ENCODE measurements around the gene ZNF668. TPM values are rescaled to one million over a fixed set of nuclear protein-coding genes. Genes with fewer than 3 reads are reported as not detected.
A peak's percentile ranks its signal among the peaks of the same experiment; 100 is the strongest.

ZNF668 gene
- total and polyA plus RNA-seq, 2 experiments from 2014 or later, result 8.1 to 13.0 TPM

DNA sequence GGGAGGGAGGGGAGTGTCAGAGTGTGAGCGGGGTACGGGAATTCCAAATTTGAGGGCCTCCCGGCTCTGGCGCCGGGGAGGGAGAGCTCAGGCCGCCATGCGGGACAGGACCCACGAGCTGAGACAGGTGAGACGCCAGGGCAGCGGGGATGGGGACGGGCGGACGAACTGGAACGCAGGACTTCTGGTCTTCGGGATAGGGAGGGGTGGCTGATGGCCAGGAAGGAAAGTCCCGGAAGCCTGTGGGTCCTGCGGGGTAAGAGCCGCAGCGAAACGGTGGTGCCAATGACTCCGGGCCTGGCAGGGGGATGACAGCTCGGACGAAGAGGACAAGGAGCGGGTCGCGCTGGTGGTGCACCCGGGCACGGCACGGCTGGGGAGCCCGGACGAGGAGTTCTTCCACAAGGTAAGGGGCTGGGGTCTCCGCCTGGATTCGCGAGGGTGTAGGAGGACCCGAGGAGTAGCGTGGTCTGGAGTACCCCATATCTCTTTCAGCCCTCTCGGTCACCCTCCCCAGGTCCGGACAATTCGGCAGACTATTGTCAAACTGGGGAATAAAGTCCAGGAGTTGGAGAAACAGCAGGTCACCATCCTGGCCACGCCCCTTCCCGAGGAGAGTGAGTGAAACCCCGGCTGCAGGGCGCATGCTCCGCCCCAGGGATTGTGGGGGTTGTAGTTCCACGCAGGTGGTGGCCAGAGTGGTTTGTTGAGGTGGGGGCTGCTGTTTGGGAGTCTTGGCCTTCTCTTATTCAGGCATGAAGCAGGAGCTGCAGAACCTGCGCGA, 40.1 kb downstream of the ZNF668 start:
- Histone ChIP-seq H3K27ac (peak overlapping the region; percentile 85), H2AFZ (peak overlapping the region; percentile 43), H3K9me3 (ENCODE audit: low read depth) (no peaks in the 10 kb centered on the region), H3K4me2 (peak overlapping the region; percentile 79), H3K36me3 (replicated peaks; ENCODE audit: insufficient read depth, low read depth) (no peaks in the 10 kb centered on the region), H3K4me1 (ENCODE audit: insufficient read depth) (no peaks in the 10 kb centered on the region), H3K4me3 (peak overlapping the region; percentile 82), H3K9me2 (replicated peaks; ENCODE audit: insufficient read depth) (no peaks in the 10 kb centered on the region), H3K27me3 (no peaks in the 10 kb centered on the region), H3K79me2 (peaks cover 13% of the 10 kb centered on the region), H4K20me1 (ENCODE audit: insufficient read depth, poor library complexity, severe bottlenecking) (peaks cover 7% of the 10 kb centered on the region)
- TF ChIP-seq CTCF (IDR thresholded peaks at IDR 0.05; ENCODE audit: poor library complexity), result no peak
- TF ChIP-seq EZH2phosphoT487 (IDR thresholded peaks at IDR 0.05; ENCODE audit: low read depth, severe bottlenecking, unreplicated experiment), result no peak
- no peak for TF ChIP-seq EZH2 (IDR thresholded peaks at IDR 0.05; ENCODE audit: borderline replicate concordance)
- 2% methylated on average over 33 of the region's 47 CpGs for WGBS (ENCODE audit: low lambda C conversion rate, missing lambda C conversion rate)
- peak; percentile 96 for DNase-seq (ENCODE audit: low spot score)

DNA sequence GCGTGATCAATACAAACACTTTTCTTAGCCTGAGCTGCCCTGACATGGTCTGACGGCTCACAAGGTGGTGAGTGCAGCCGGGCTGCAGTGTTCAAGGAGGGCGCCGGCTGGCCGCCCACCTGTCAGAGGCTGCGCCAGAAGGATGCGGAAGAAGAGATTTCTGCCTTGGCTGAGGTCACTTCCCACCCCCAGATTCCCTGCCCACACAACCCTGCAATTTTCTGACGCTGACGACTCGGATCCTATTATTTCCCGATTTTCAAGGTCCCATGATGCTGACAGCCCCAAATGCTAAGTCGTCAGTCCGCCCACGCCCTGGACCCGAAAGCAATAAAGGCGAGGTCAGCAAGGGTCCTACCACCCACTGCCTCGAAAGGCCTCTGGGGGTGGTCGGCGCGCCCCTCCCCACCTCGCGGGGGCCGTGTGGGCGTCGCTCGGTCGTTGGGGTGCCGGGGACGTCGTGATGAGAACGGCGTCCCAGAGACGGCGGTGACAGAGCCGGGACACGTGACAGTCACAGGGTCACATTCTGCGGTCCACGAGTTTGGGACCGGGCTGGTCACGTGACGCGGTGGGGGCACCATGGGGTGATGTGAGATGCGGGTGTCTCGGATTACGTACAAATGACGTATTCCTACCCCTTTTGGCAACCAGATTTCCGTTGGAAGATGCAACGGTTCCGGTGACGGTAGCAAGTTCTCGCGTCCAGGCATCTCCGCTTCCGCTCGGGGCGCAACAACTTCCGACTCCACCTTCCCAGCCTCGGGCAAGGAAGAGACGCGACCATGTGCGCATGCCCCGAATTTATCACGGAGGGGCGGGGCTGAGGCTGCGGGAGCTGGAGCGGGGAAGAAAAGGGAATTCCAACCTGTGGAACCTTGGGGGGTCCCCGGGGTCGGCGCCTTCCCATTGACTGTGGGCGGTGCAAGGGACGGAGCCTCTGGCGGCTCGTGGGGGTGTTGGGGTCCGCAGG, 41.0 kb downstream of the ZNF668 start, which contains the start of gene STX4:
STX4 (plus strand) TSS at position 823 of the 973 bp plus-strand sequence. CDS start 248 bp downstream, outside the sequence.
- Histone ChIP-seq H3K27me3 (no peaks in the 10 kb centered on the region), H3K9me2 (replicated peaks; ENCODE audit: insufficient read depth) (no peaks in the 10 kb centered on the region), H3K4me1 (ENCODE audit: insufficient read depth) (no peaks in the 10 kb centered on the region), H3K4me2 (peak within 1 kb of the TSS; percentile 83), H2AFZ (peak within 1 kb of the TSS; percentile 70), H3K4me3 (peak within 1 kb of the TSS; percentile 82), H4K20me1 (ENCODE audit: insufficient read depth, poor library complexity, severe bottlenecking) (peaks cover 7% of the 10 kb centered on the region), H3K9me3 (ENCODE audit: low read depth) (no peaks in the 10 kb centered on the region), H3K27ac (peak within 1 kb of the TSS; percentile 97), H3K36me3 (replicated peaks; ENCODE audit: insufficient read depth, low read depth) (no peaks in the 10 kb centered on the region), H3K79me2 (peaks cover 13% of the 10 kb centered on the region)
- DNase-seq (ENCODE audit: low spot score), result peak; percentile 97
- WGBS (ENCODE audit: low lambda C conversion rate, missing lambda C conversion rate), result under 1% methylated on average over 66 of the region's 75 CpGs
- TF ChIP-seq EZH2 (IDR thresholded peaks at IDR 0.05; ENCODE audit: borderline replicate concordance), result no peak
- no peak for TF ChIP-seq CTCF (IDR thresholded peaks at IDR 0.05; ENCODE audit: poor library complexity)
- no peak for TF ChIP-seq EZH2phosphoT487 (IDR thresholded peaks at IDR 0.05; ENCODE audit: low read depth, severe bottlenecking, unreplicated experiment)

DNA sequence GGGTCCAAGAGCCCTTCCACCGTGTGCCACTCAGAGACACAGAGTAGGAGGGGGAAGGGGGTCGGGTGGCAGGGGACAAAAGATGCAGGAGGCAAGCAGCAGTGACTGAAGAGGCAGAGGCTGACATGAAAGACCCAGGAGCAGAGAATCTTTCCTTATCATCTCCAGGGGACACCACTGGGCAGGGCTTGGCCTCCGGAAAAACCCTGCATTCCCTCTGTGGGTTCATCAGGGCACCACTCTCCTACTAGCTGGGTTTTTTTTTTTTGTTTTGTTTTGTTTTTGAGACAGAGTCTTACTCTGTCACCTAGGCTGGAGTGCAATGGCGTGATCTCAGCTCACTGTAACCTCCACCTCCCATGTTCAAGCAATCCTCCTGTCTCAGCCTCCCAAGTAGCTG, 42.8 kb downstream of the ZNF668 start:
- no peaks in the 10 kb centered on the region for H3K36me3 ChIP-seq (replicated peaks; ENCODE audit: insufficient read depth, low read depth)
- H3K4me2 ChIP-seq, result no peak overlapping the region
- H3K4me3 ChIP-seq, result no peak overlapping the region
- H3K27ac ChIP-seq, result no peak overlapping the region
- TF ChIP-seq CTCF (IDR thresholded peaks at IDR 0.05; ENCODE audit: poor library complexity), result no peak
- no peak for TF ChIP-seq EZH2 (IDR thresholded peaks at IDR 0.05; ENCODE audit: borderline replicate concordance)
- TF ChIP-seq EZH2phosphoT487 (IDR thresholded peaks at IDR 0.05; ENCODE audit: low read depth, severe bottlenecking, unreplicated experiment), result no peak
- H2AFZ ChIP-seq, result no peak overlapping the region
- no peaks in the 10 kb centered on the region for H3K9me3 ChIP-seq (ENCODE audit: low read depth)
- H3K4me1 ChIP-seq (ENCODE audit: insufficient read depth), result no peaks in the 10 kb centered on the region
- WGBS (ENCODE audit: low lambda C conversion rate, missing lambda C conversion rate), result 75% methylated on average over 4 of the region's 4 CpGs
- H3K9me2 ChIP-seq (replicated peaks; ENCODE audit: insufficient read depth), result no peaks in the 10 kb centered on the region
- H4K20me1 ChIP-seq (ENCODE audit: insufficient read depth, poor library complexity, severe bottlenecking), result peaks cover 7% of the 10 kb centered on the region
- no peaks in the 10 kb centered on the region for H3K27me3 ChIP-seq
- DNase-seq (ENCODE audit: low spot score), result no peak
- H3K79me2 ChIP-seq, result peaks cover 13% of the 10 kb centered on the region
